GM12878 (cell line): ENCODE measurements around the gene C12orf56. TPM values are rescaled to one million over a fixed set of nuclear protein-coding genes. Genes with fewer than 3 reads are reported as not detected.
A peak's percentile ranks its signal among the peaks of the same experiment; 100 is the strongest.

Experiments used
- ATAC-seq: fragments of 200-7000 bp; cut with Tn5 transposase; 3 replicates; pipeline ENCODE4 v1.9.1; 2020; ENCODE audit warnings: mild to moderate bottlenecking, moderate library complexity
- BruUV-seq: library from RNA; stranded (reverse); fragments of 400-500 nt; replicated peaks from 2 replicates; lab custom pipeline; 2021; lab: Mats Ljungman, UMichigan
- CTCF ChIA-PET: fragments of 300-600 bp; sonication (Branson Sonifier 250); formaldehyde crosslinking; extraction: SDS; loops from one replicate; lab custom pipeline; 2021; ENCODE audit warnings: inconsistent platforms; lab: Yijun Ruan, JAX
- POLR2A ChIA-PET: fragments of 350-600 bp; formaldehyde crosslinking; extraction: SDS; loops from one replicate; lab custom pipeline; 2021; ENCODE audit warnings: inconsistent platforms; lab: Charles Lee
- RAD21 ChIA-PET: fragments of 300-600 bp; sonication (Branson Sonifier 250); formaldehyde crosslinking; loops from one replicate; lab custom pipeline; 2023; ENCODE audit warnings: antibody characterized with exemption; ENCODE audit not compliant: unreplicated experiment; lab: Charles Lee
- SMC1A ChIA-PET: fragments of 300-600 bp; sonication (Branson Sonifier 250); formaldehyde crosslinking; loops from one replicate; lab custom pipeline; 2023; ENCODE audit not compliant: unreplicated experiment, uncharacterized antibody; lab: Charles Lee
- DNase-seq: peaks from one replicate; pipeline ENCODE4 v3.0.0-alpha.2; 2011; ENCODE audit warnings: low read depth, low spot score
- FAIRE-seq: peaks from 3 replicates; lab custom pipeline; 2011; peaks lifted over from hg19 to GRCh38; lab: Jason Lieb, UNC
- H2AFZ ChIP-seq: 2 replicates; pipeline ENCODE4 v1.6.0; 2011; ENCODE audit warnings: low read depth, low read length, control low read depth; ENCODE audit not compliant: control insufficient read depth
- H3K27ac ChIP-seq: 2 replicates; pipeline ENCODE4 v1.5.1; 2011; ENCODE audit warnings: control low read depth; ENCODE audit not compliant: control insufficient read depth, insufficient read depth
- H3K27me3 ChIP-seq, 2 experiments: replicated peaks in 1 of 2; 2 replicates each; pipeline versions ENCODE4 v1.6.0 to v1.6.1; 2011; ENCODE audit warnings: low read length in 1 of 2; ENCODE audit not compliant: control insufficient read depth in 2 of 2, insufficient read depth in 2 of 2
- H3K36me3 ChIP-seq, 2 experiments: 2 replicates each; pipeline ENCODE4 v1.5.1; 2011; ENCODE audit warnings: low read length in 1 of 2; ENCODE audit not compliant: control insufficient read depth in 2 of 2, insufficient read depth in 2 of 2
- H3K4me1 ChIP-seq: 2 replicates; pipeline ENCODE4 v1.6.1; 2011; ENCODE audit warnings: mild to moderate bottlenecking, low read length, moderate library complexity, mixed read lengths; ENCODE audit not compliant: control insufficient read depth, insufficient read depth
- H3K4me2 ChIP-seq: 2 replicates; pipeline ENCODE4 v1.6.0; 2011; ENCODE audit warnings: control low read depth; ENCODE audit not compliant: control insufficient read depth, insufficient read depth
- H3K4me3 ChIP-seq: fragments of 200-600 bp; sonication (generic); 2 replicates; pipeline ENCODE4 v1.5.1; 2016
- H3K79me2 ChIP-seq: 2 replicates; pipeline ENCODE4 v1.6.0; 2011; ENCODE audit warnings: low read length; ENCODE audit not compliant: control insufficient read depth, insufficient read depth
- H3K9ac ChIP-seq: 2 replicates; pipeline ENCODE4 v1.8.0; 2011; ENCODE audit warnings: low read length, control low read depth, mixed read lengths; ENCODE audit not compliant: control insufficient read depth, insufficient read depth
- H3K9me3 ChIP-seq: replicated peaks from 3 replicates; pipeline ENCODE4 v1.5.1; 2011; ENCODE audit warnings: mild to moderate bottlenecking, low read length; ENCODE audit not compliant: control insufficient read depth, insufficient read depth
- H4K20me1 ChIP-seq: 2 replicates; pipeline ENCODE4 v1.6.0; 2011; ENCODE audit not compliant: control insufficient read depth, insufficient read depth
- BHLHE40 ChIP-seq, 2 experiments: fragments of 450-650 bp in 1 of 2; IDR thresholded peaks; 2 replicates each; pipeline ENCODE4 v1.6.1; 2011 to 2017; ENCODE audit warnings: low read depth in 2 of 2, borderline replicate concordance in 1 of 2, improper control_type of control experiment in 1 of 2, low read length in 1 of 2, mild to moderate bottlenecking in 1 of 2
- BMI1 ChIP-seq: fragments of 450-650 bp; IDR thresholded peaks from 2 replicates; pipeline ENCODE4 v1.6.1; 2016; ENCODE audit warnings: mild to moderate bottlenecking, moderate library complexity, borderline replicate concordance
- CBX5 ChIP-seq: sonication (generic); IDR thresholded peaks from 2 replicates; pipeline ENCODE4 v1.6.1; 2016; ENCODE audit warnings: low read depth, moderate library complexity, mild to moderate bottlenecking, inconsistent platforms
- CHD4 ChIP-seq: fragments of 200-600 bp; sonication (generic); IDR thresholded peaks from 2 replicates; pipeline ENCODE4 v1.6.1; 2016; ENCODE audit warnings: mild to moderate bottlenecking
- NBN ChIP-seq: fragments of 450-650 bp; IDR thresholded peaks from 2 replicates; pipeline ENCODE4 v1.6.1; 2016
- NRF1 ChIP-seq: conservative IDR thresholded peaks from 2 replicates; pipeline ENCODE4 v1.6.1; 2011; ENCODE audit warnings: mild to moderate bottlenecking, low read depth, low read length, improper control_type of control experiment
- POLR2A ChIP-seq: IDR thresholded peaks from 2 replicates; pipeline ENCODE4 v1.6.1; 2011; ENCODE audit warnings: low read depth, mild to moderate bottlenecking, low read length
- RELB ChIP-seq: fragments of 450-650 bp; IDR thresholded peaks from 2 replicates; pipeline ENCODE4 v1.6.1; 2017; ENCODE audit warnings: low read depth, mild to moderate bottlenecking, moderate library complexity
- RUNX3 ChIP-seq: IDR thresholded peaks from 2 replicates; pipeline ENCODE4 v1.6.1; 2012; ENCODE audit warnings: low read length, inconsistent platforms
- SUZ12 ChIP-seq: fragments of 200-600 bp; sonication (generic); IDR thresholded peaks from one replicate; pipeline ENCODE4 v1.6.1; 2018; ENCODE audit warnings: antibody characterized with exemption, mild to moderate bottlenecking; ENCODE audit not compliant: unreplicated experiment
- ZNF207 ChIP-seq: fragments of 450-650 bp; IDR thresholded peaks from 2 replicates; pipeline ENCODE4 v1.6.1; 2014; ENCODE audit warnings: antibody characterized with exemption, mild to moderate bottlenecking, borderline replicate concordance
- ZZZ3 ChIP-seq: IDR thresholded peaks from 2 replicates; pipeline ENCODE4 v1.6.1; 2011; ENCODE audit warnings: low read depth; ENCODE audit not compliant: control insufficient read depth, insufficient read length
- WGBS: methylation state at CpG from one replicate; pipeline ENCODE4 v1.1.6; 2016; ENCODE audit warnings: low lambda C conversion rate; ENCODE audit not compliant: insufficient replicate concordance, insufficient coverage; ENCODE audit errors: missing lambda C conversion rate; 5-methylcytosine and 5-hydroxymethylcytosine counted together
- in situ Hi-C: fragments of 300-500 bp; cut with MboI; formaldehyde crosslinking; loops from 9 replicates; pipeline ENCODE4 v1.14.3; 2018; ENCODE audit warnings: mixed read lengths
- intact Hi-C: fragments of 100-400 bp; cut with micrococcal nuclease; formaldehyde crosslinking; loops from one replicate; pipeline ENCODE4 v1.14.2; 2022; ENCODE audit not compliant: unreplicated experiment
- polyA plus RNA-seq, 11 experiments: library from polyadenylated mRNA; depleted of rRNA in 4 of 11; unstranded in 6 of 11; stranded (reverse) in 5 of 11; fragments of >200 nt; fragmentation: Nextera tagmentation in 4 of 11; fragmentation: Illumina TruSeq in 1 of 11; extraction: Ambion mirVana in 4 of 11; extraction: Trizol in 1 of 11; gene quantifications; 1 replicate in 1 of 11; 2 replicates in 10 of 11; pipeline versions ENCODE4 v1.2.1 to v1.2.3, GENCODE V29; 2011 to 2016; ENCODE audit warnings: inconsistent platforms in 2 of 11, missing spikeins in 2 of 11, low read depth in 1 of 11
- total RNA-seq, 4 experiments: library from RNA; depleted of rRNA in 3 of 4; stranded (reverse); fragments of >200 nt in 3 of 4; fragmentation: Illumina TruSeq in 1 of 4; extraction: Trizol in 1 of 4; gene quantifications; 2 replicates each; pipeline versions ENCODE4 v1.2.1 to v1.2.3, GENCODE V29; 2013 to 2021
- TF ChIP-seq, protein P1 (sequence below): IDR thresholded peaks from 2 replicates; pipeline ENCODE4 v1.6.1; 2011; ENCODE audit warnings: mild to moderate bottlenecking, low read depth, low read length, moderate library complexity; ENCODE audit not compliant: insufficient replicate concordance
- TF ChIP-seq, protein P2 (sequence below): fragments of 450-650 bp; IDR thresholded peaks from 2 replicates; pipeline ENCODE4 v1.6.1; 2016; ENCODE audit warnings: mild to moderate bottlenecking
- TF ChIP-seq, protein P3 (sequence below): fragments of 450-650 bp; formaldehyde crosslinking; IDR thresholded peaks from 2 replicates; pipeline ENCODE4 v1.4.0; 2020; ENCODE audit warnings: mild to moderate bottlenecking, moderate library complexity

The C12orf56 gene
- total and polyA plus RNA-seq, 10 of the 15 experiments (the other 5 are each of a cell fraction or from before 2014, with no cell fraction given): not detected

DNA sequence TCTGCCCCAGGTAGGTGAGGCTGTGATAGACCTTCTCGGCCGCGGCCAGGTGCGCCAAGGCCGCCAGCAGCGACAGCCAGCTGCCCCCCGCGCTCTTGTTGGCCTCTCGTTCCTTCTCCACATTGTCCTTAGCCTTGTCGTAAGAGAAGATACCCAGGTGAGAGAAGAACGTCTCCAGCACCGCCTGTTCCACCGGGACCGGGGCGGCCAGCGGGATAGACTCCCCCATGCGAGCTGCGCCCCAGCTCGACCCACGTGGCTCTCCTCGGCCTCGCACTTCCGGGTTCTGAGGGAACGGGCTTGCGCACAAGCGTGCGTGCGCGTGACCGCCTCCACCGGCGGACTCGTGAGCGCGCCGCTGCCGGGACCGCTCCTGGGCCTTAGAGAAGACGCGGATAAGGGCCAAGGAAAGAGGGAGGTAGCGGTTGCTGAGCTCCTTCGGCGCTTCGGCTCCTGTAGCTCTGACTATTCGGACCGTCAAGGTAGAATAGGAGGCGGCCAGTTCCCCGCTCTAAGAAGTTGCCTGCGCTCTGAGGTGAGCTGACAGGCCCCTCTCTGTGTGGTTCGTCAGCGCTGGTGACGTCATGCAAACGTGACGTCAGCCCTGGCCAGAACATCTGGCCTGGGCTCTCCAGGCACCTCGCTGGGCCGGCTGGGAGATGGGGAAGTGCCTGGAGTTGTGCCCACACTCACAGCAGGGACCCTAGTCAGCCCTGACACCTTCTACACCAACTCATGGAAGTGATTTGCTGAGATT lies 168.4 kb downstream of the C12orf56 start, which contains the start of gene KICS2:
TSS of gene KICS2 (minus strand) at position 288 of the 757 bp plus-strand sequence. CDS start at position 229, 59 bp downstream.
- in situ Hi-C loops: no loop called here
- H3K9ac ChIP-seq: peak within 1 kb of the TSS; percentile 80
- BruUV-seq: no TSS peak
- H4K20me1 ChIP-seq: no peaks in the 10 kb centered on the region
- H3K79me2 ChIP-seq: peaks cover 26% of the 10 kb centered on the region
- peak within 1 kb of the TSS; percentile 89 for H2AFZ ChIP-seq
- under 1% methylated on average over 55 of the region's 56 CpGs for whole genome bisulfite sequencing
- POLR2A ChIA-PET: no interaction called here
- peak within 1 kb of the TSS; percentile 64 for H3K27ac ChIP-seq
- ATAC-seq: peak; percentile 92
- RAD21 ChIA-PET: no interaction called here
- FAIRE-seq: peak; percentile 90
- H3K4me2 ChIP-seq: peak within 1 kb of the TSS; percentile 80
- SMC1A ChIA-PET: no interaction called here
- peak; percentile 69 for DNase-seq
- CTCF ChIA-PET: interaction anchor here (0.8 kb wide), 1 partner anchor 378 kb away, joined by 3 read pairs; the partner anchor contains the start of gene SRGAP1
- H3K9me3 ChIP-seq: no peaks in the 10 kb centered on the region
- intact Hi-C loops: loop anchor here (2.0 to 5.0 kb wide), 3 partner anchors 29 to 230 kb away; partner anchors contain the start of genes TBK1 and XPOT
- H3K27me3 ChIP-seq: no peaks in the 10 kb centered on the region
- peak within 1 kb of the TSS; percentile 87 for H3K4me3 ChIP-seq
- H3K36me3 ChIP-seq: no peaks in the 10 kb centered on the region
- H3K4me1 ChIP-seq: no peaks in the 10 kb centered on the region; the same call in 1 of the 2 replicates
- TF ChIP-seq, protein P1, sequence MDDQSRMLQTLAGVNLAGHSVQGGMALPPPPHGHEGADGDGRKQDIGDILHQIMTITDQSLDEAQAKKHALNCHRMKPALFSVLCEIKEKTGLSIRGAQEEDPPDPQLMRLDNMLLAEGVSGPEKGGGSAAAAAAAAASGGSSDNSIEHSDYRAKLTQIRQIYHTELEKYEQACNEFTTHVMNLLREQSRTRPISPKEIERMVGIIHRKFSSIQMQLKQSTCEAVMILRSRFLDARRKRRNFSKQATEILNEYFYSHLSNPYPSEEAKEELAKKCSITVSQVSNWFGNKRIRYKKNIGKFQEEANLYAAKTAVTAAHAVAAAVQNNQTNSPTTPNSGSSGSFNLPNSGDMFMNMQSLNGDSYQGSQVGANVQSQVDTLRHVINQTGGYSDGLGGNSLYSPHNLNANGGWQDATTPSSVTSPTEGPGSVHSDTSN: no peak
- TF ChIP-seq BHLHE40 (IDR thresholded peaks at IDR 0.05; ENCODE audit: borderline replicate concordance in 1 of 2, low read depth in 2 of 2, low read length in 1 of 2) (peak in 1 of 2 experiments; percentile 79; a peak in 3 of 4 replicates), BMI1 (no peak), ZNF207 (peak; percentile 63; the same call in 1 of the 2 replicates), NBN (peak; percentile 99), CBX5 (peak; percentile 25; the same call in 1 of the 2 replicates), ZZZ3 (no peak), POLR2A (peak; percentile 99), RELB (peak; percentile 54; the same call in 1 of the 2 replicates), RUNX3 (peak; percentile 54; the same call in 1 of the 2 replicates), CHD4 (no peak), SUZ12 (no peak), NRF1 (peak; percentile 30; the same call in 1 of the 2 replicates)
- TF ChIP-seq, protein P2, sequence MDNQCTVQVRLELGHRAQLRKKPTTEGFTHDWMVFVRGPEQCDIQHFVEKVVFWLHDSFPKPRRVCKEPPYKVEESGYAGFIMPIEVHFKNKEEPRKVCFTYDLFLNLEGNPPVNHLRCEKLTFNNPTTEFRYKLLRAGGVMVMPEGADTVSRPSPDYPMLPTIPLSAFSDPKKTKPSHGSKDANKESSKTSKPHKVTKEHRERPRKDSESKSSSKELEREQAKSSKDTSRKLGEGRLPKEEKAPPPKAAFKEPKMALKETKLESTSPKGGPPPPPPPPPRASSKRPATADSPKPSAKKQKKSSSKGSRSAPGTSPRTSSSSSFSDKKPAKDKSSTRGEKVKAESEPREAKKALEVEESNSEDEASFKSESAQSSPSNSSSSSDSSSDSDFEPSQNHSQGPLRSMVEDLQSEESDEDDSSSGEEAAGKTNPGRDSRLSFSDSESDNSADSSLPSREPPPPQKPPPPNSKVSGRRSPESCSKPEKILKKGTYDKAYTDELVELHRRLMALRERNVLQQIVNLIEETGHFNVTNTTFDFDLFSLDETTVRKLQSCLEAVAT: no peak
- TF ChIP-seq, protein P3, sequence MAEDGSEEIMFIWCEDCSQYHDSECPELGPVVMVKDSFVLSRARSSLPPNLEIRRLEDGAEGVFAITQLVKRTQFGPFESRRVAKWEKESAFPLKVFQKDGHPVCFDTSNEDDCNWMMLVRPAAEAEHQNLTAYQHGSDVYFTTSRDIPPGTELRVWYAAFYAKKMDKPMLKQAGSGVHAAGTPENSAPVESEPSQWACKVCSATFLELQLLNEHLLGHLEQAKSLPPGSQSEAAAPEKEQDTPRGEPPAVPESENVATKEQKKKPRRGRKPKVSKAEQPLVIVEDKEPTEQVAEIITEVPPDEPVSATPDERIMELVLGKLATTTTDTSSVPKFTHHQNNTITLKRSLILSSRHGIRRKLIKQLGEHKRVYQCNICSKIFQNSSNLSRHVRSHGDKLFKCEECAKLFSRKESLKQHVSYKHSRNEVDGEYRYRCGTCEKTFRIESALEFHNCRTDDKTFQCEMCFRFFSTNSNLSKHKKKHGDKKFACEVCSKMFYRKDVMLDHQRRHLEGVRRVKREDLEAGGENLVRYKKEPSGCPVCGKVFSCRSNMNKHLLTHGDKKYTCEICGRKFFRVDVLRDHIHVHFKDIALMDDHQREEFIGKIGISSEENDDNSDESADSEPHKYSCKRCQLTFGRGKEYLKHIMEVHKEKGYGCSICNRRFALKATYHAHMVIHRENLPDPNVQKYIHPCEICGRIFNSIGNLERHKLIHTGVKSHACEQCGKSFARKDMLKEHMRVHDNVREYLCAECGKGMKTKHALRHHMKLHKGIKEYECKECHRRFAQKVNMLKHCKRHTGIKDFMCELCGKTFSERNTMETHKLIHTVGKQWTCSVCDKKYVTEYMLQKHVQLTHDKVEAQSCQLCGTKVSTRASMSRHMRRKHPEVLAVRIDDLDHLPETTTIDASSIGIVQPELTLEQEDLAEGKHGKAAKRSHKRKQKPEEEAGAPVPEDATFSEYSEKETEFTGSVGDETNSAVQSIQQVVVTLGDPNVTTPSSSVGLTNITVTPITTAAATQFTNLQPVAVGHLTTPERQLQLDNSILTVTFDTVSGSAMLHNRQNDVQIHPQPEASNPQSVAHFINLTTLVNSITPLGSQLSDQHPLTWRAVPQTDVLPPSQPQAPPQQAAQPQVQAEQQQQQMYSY (CRISPR knock-in tag): 0 out of 2 replicates have a peak, but pooled peaks have one; percentile 59
